Stimulated activated CD4-positive, alpha-beta T cell treated with anti-CD3 and anti-CD28 coated beads, TNF-alpha, amount 100 ng/mL, for 48 hours (primary cell): ENCODE data around the gene MICAL2.

Experiments used
- DNase-seq, 3 donors: peaks; one replicate each; pipeline ENCODE4 v3.0.0-alpha.2; 2020; ENCODE audit warnings: low read depth in 3 of 3

MICAL2 gene

GRCh38 chr11:12099132-12099873 lies 11.1 kb upstream of the MICAL2 start:
- no peak for DNase-seq

GRCh38 chr11:12100429-12100828 lies 10.0 kb upstream of the MICAL2 start:
- no peak for DNase-seq

GRCh38 chr11:12100841-12101242 lies 9.5 kb upstream of the MICAL2 start:
- DNase-seq: no peak

GRCh38 chr11:12101318-12101717 lies 9.1 kb upstream of the MICAL2 start:
- DNase-seq: no peak

GRCh38 chr11:12102588-12103410 lies 7.6 kb upstream of the MICAL2 start:
- DNase-seq: no peak

GRCh38 chr11:12103411-12104225 lies 6.8 kb upstream of the MICAL2 start:
- no peak for DNase-seq

- no peak for DNase-seq
These were observed 4.9 kb upstream of the MICAL2 start for GRCh38 chr11:12105471-12105870.

GRCh38 chr11:12106101-12106500 lies 4.3 kb upstream of the MICAL2 start:
- DNase-seq: no peak

- DNase-seq: no peak
These were observed 3.9 kb upstream of the MICAL2 start for GRCh38 chr11:12106501-12106900.

- no peak for DNase-seq
These were observed 1.4 kb upstream of the MICAL2 start for GRCh38 chr11:12108875-12109453.

- peak in 1 of 3 donors; percentile 17 for DNase-seq
These were observed 696 bp upstream of the MICAL2 start for GRCh38 chr11:12109591-12110196.

- peak in 1 of 3 donors; percentile 21 for DNase-seq
These were observed 541 bp downstream of the MICAL2 start for GRCh38 chr11:12110714-12111548.

- DNase-seq: no peak
These were observed 1.4 kb downstream of the MICAL2 start for GRCh38 chr11:12111549-12112520.

GRCh38 chr11:12112750-12113149 lies 2.4 kb downstream of the MICAL2 start:
- DNase-seq: no peak

- no peak for DNase-seq
These were observed 2.9 kb downstream of the MICAL2 start for GRCh38 chr11:12113294-12113693.

GRCh38 chr11:12114193-12115033 lies 4.0 kb downstream of the MICAL2 start:
- DNase-seq: no peak

- no peak for DNase-seq
These were observed 6.1 kb downstream of the MICAL2 start for GRCh38 chr11:12116425-12117032.

- no peak for DNase-seq
These were observed 6.8 kb downstream of the MICAL2 start for GRCh38 chr11:12117200-12117599.
